ENCODE measurements around the gene HECW1. TPM values are rescaled to one million over a fixed set of nuclear protein-coding genes. Genes with fewer than 3 reads are reported as not detected.

The HECW1 gene
- total RNA-seq, 1 experiment from 2014 or later, result 0.77 TPM

DNA sequence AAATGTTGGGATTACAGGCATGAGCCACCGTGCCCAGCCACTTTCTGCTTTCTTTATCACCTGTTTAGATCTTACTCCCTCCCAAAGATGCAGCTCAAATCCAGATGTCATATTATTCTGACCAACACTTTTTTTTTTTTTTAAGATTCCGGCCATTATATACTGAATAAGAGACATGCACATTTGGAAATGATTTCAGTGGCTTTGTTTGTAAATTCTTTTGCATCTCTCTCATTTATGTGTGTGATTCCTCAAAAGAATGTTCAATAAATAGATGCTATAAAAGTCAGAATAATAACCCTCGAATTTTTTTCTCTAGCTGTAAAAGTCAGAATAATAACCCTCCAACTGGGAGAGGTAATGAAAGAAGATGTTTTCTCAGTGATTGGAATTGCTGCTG lies 25.4 kb downstream of the HECW1 start:
- ChIA-PET CTCF (no interaction called here), POLR2A (interaction anchor here (0.5 kb wide), 1 partner anchor 206 kb away, joined by 3 read pairs; the partner anchor contains the start of gene MRPL32)
- no TSS peak for BruUV-seq (replicated peaks)
- Histone ChIP-seq H3K4me1 (ENCODE audit: control insufficient read depth, insufficient read depth, low read length) (no peaks in the 10 kb centered on the region), H3K4me3 (ENCODE audit: low read depth in 2 of 2, low read length in 2 of 2) (no peak overlapping the region), H3K9me3 (ENCODE audit: control insufficient read depth, insufficient read depth, low read depth, low read length) (no peaks in the 10 kb centered on the region), H3K27ac (ENCODE audit: low read length) (no peak overlapping the region), H3K36me3 (ENCODE audit: control insufficient read depth, insufficient read depth, low read length) (no peaks in the 10 kb centered on the region), H3K27me3 (ENCODE audit: control insufficient read depth, insufficient read depth, low read length) (peaks cover 12% of the 10 kb centered on the region; the same call in 1 of the 2 replicates)
- DNase-seq (ENCODE audit: low read depth, low spot score) (no peak), ATAC-seq (no peak)
- intact Hi-C loops (cut with micrococcal nuclease; ENCODE audit: unreplicated experiment) (no loop called here), in situ Hi-C loops (cut with HindIII; ENCODE audit: low pct_unique_long_range_greater_than_20kb, low sequenced_read_pairs) (no loop called here)
- no peak for TF ChIP-seq TCF7L2 (IDR thresholded peaks at IDR 0.05; ENCODE audit: low read depth, low read length)
- TF ChIP-seq REST (IDR thresholded peaks at IDR 0.05; ENCODE audit: insufficient read depth in 1 of 2, low read depth in 2 of 2, low read length in 1 of 2), result no peak
- no peak for TF ChIP-seq SIN3A (IDR thresholded peaks at IDR 0.05; ENCODE audit: borderline replicate concordance, insufficient read depth, low read depth, low read length)
- TF ChIP-seq POLR2AphosphoS5 (IDR thresholded peaks at IDR 0.05; ENCODE audit: low read depth, low read length), result no peak
- no peak for TF ChIP-seq CTCF (IDR thresholded peaks at IDR 0.05)

- H3K27ac ChIP-seq (ENCODE audit: low read length), result no peak overlapping the region
These were observed 26.3 kb downstream of the HECW1 start for GRCh38 chr7:43138710-43139109.

More at GRCh38 chr7:43138710-43139109, 26.3 kb downstream of the HECW1 start:
- ChIA-PET POLR2A (no interaction called here), CTCF (no interaction called here)
- no peaks in the 10 kb centered on the region for H3K4me1 ChIP-seq (ENCODE audit: control insufficient read depth, insufficient read depth, low read length)
- no peaks in the 10 kb centered on the region for H3K9me3 ChIP-seq (ENCODE audit: control insufficient read depth, insufficient read depth, low read depth, low read length)
- no peaks in the 10 kb centered on the region for H3K36me3 ChIP-seq (ENCODE audit: control insufficient read depth, insufficient read depth, low read length)
- BruUV-seq (replicated peaks), result no TSS peak
- 0 out of 2 replicates have a peak, but pooled peaks cover 6% of the 10 kb centered on the region for H3K27me3 ChIP-seq (ENCODE audit: control insufficient read depth, insufficient read depth, low read length)
- H3K4me3 ChIP-seq (ENCODE audit: low read depth in 2 of 2, low read length in 2 of 2), result no peak overlapping the region
- ATAC-seq, result no peak
- TF ChIP-seq TCF7L2 (IDR thresholded peaks at IDR 0.05; ENCODE audit: low read depth, low read length), result no peak
- no peak for TF ChIP-seq SIN3A (IDR thresholded peaks at IDR 0.05; ENCODE audit: borderline replicate concordance, insufficient read depth, low read depth, low read length)
- no peak for TF ChIP-seq REST (IDR thresholded peaks at IDR 0.05; ENCODE audit: insufficient read depth in 1 of 2, low read depth in 2 of 2, low read length in 1 of 2)
- no peak for TF ChIP-seq CTCF (IDR thresholded peaks at IDR 0.05)
- no peak for TF ChIP-seq POLR2AphosphoS5 (IDR thresholded peaks at IDR 0.05; ENCODE audit: low read depth, low read length)
- no peak for DNase-seq (ENCODE audit: low read depth, low spot score)
- intact Hi-C loops (cut with micrococcal nuclease; ENCODE audit: unreplicated experiment), result no loop called here
- in situ Hi-C loops (cut with HindIII; ENCODE audit: low pct_unique_long_range_greater_than_20kb, low sequenced_read_pairs), result no loop called here
